Endothelial cell of umbilical vein (primary cell): ENCODE measurements around the gene KCTD20. TPM values are rescaled to one million over a fixed set of nuclear protein-coding genes. Genes with fewer than 3 reads are reported as not detected.

Experiments
- BruUV-seq: library from RNA; stranded (reverse); fragments of 400-500 nt; replicated peaks from 2 replicates; lab custom pipeline; 2021; lab: Mats Ljungman, UMichigan
- CTCF ChIA-PET: fragments of 300-600, 350-600 bp; sonication (Branson Sonifier 250); formaldehyde crosslinking; loops from one replicate; lab custom pipeline; 2021; ENCODE audit warnings: antibody characterized with exemption, inconsistent platforms; lab: Charles Lee
- POLR2A ChIA-PET: fragments of 300-600, 350-600 bp; sonication (Branson Sonifier 250); formaldehyde crosslinking; loops from one replicate; lab custom pipeline; 2021; ENCODE audit warnings: antibody characterized with exemption, inconsistent platforms; lab: Charles Lee
- DNase-seq: peaks from one replicate; pipeline ENCODE4 v3.0.0-alpha.2; 2011; ENCODE audit warnings: low read depth, low spot score
- FAIRE-seq: peaks from 2 replicates; lab custom pipeline; 2011; peaks lifted over from hg19 to GRCh38; lab: Jason Lieb, UNC
- H2AFZ ChIP-seq: 2 replicates; pipeline ENCODE4 v1.6.0; 2012; ENCODE audit warnings: low read depth, low read length, control low read depth, inconsistent platforms
- H3K27ac ChIP-seq: 2 replicates; pipeline ENCODE4 v1.5.1; 2011; ENCODE audit warnings: low read depth, mild to moderate bottlenecking, control low read depth, low read length, moderate library complexity; ENCODE audit not compliant: insufficient read depth
- H3K27me3 ChIP-seq, 2 experiments: 2 replicates each; pipeline versions ENCODE4 v1.6.0 to v1.6.1; 2011; ENCODE audit warnings: low read length in 2 of 2, mixed read lengths in 1 of 2; ENCODE audit not compliant: control insufficient read depth in 2 of 2, insufficient read depth in 2 of 2
- H3K36me3 ChIP-seq, 2 experiments: 2 replicates in 1 of 2; 3 replicates in 1 of 2; pipeline ENCODE4 v1.5.1; 2011; ENCODE audit warnings: low read length in 2 of 2, mild to moderate bottlenecking in 1 of 2, moderate library complexity in 1 of 2; ENCODE audit not compliant: control insufficient read depth in 2 of 2, insufficient read depth in 2 of 2; ENCODE audit errors: extremely low read depth in 1 of 2
- H3K4me1 ChIP-seq: 3 replicates; pipeline ENCODE4 v1.5.1; 2011; ENCODE audit warnings: mild to moderate bottlenecking, low read length; ENCODE audit not compliant: control insufficient read depth, insufficient read depth; ENCODE audit errors: extremely low read depth
- H3K4me2 ChIP-seq: 2 replicates; pipeline ENCODE4 v1.6.1; 2011; ENCODE audit warnings: low read length, control low read depth, mixed read lengths; ENCODE audit not compliant: insufficient read depth
- H3K4me3 ChIP-seq, 3 experiments: fragments of 200-600 bp in 1 of 3; sonication (generic), shearing (Covaris generic) in 1 of 3; replicated peaks in 1 of 3; 2 replicates each; pipeline ENCODE4 v1.5.1; 2011 to 2016; ENCODE audit warnings: control low read depth in 3 of 3, low read length in 3 of 3, mild to moderate bottlenecking in 2 of 3, inconsistent platforms in 1 of 3, low read depth in 1 of 3, moderate library complexity in 1 of 3; ENCODE audit not compliant: insufficient read depth in 1 of 3
- H3K79me2 ChIP-seq: 2 replicates; pipeline ENCODE4 v1.6.0; 2012; ENCODE audit warnings: low read length, inconsistent platforms; ENCODE audit not compliant: control insufficient read depth, insufficient read depth
- H3K9ac ChIP-seq: replicated peaks from 2 replicates; pipeline ENCODE3; 2011; ENCODE audit warnings: low read length, control low read depth; ENCODE audit not compliant: insufficient read depth; ENCODE audit errors: extremely low read depth
- H3K9me1 ChIP-seq: replicated peaks from 3 replicates; pipeline ENCODE4 v1.6.0; 2011; ENCODE audit warnings: mild to moderate bottlenecking, low read length; ENCODE audit not compliant: control insufficient read depth, insufficient read depth; ENCODE audit errors: extremely low read depth
- H3K9me3 ChIP-seq: replicated peaks from 2 replicates; pipeline ENCODE4 v1.5.1; 2012; ENCODE audit warnings: low read length, inconsistent platforms; ENCODE audit not compliant: control insufficient read depth, insufficient read depth
- H4K20me1 ChIP-seq: replicated peaks from 2 replicates; pipeline ENCODE3; 2011; ENCODE audit warnings: mild to moderate bottlenecking, low read length; ENCODE audit not compliant: control insufficient read depth, insufficient read depth; ENCODE audit errors: extremely low read depth
- EZH2 ChIP-seq: IDR thresholded peaks from 2 replicates; pipeline ENCODE4 v1.6.1; 2012; ENCODE audit warnings: borderline replicate concordance, low read depth, mild to moderate bottlenecking, moderate library complexity, low read length, inconsistent platforms; ENCODE audit not compliant: severe bottlenecking
- FOS ChIP-seq: IDR thresholded peaks from 2 replicates; pipeline ENCODE4 v1.6.1; 2011; ENCODE audit warnings: mild to moderate bottlenecking, low read length, moderate library complexity, borderline replicate concordance; ENCODE audit not compliant: insufficient read depth
- GATA2 ChIP-seq: IDR thresholded peaks from 2 replicates; pipeline ENCODE4 v1.7.0; 2011; ENCODE audit warnings: low read depth, mild to moderate bottlenecking, moderate library complexity, mixed read lengths, low read length; ENCODE audit not compliant: insufficient read length, insufficient read depth
- JUN ChIP-seq: IDR thresholded peaks from 2 replicates; pipeline ENCODE4 v1.6.1; 2011; ENCODE audit warnings: borderline replicate concordance, low read depth; ENCODE audit not compliant: insufficient read length, insufficient read depth
- MYC ChIP-seq: IDR thresholded peaks from one replicate; pipeline ENCODE4 v1.6.1; 2011; ENCODE audit warnings: mild to moderate bottlenecking, low read depth, low read length
- POLR2A ChIP-seq: IDR thresholded peaks from 2 replicates; pipeline ENCODE4 v1.6.1; 2012; ENCODE audit warnings: low read depth, mild to moderate bottlenecking, control low read depth, low read length
- POLR2AphosphoS5 ChIP-seq: IDR thresholded peaks from 2 replicates; pipeline ENCODE4 v1.6.1; 2012; ENCODE audit warnings: low read depth, mild to moderate bottlenecking, control low read depth, low read length, moderate library complexity; ENCODE audit not compliant: insufficient read depth
- dilution Hi-C: fragments of 300-500 bp; cut with MboI; formaldehyde crosslinking; loops from one replicate; pipeline ENCODE4 v1.15.0; 2019; ENCODE audit warnings: low sequenced_read_pairs; ENCODE audit not compliant: extremely low pct_ligation_motif_present
- intact Hi-C: fragments of 100-400 bp; cut with micrococcal nuclease; formaldehyde crosslinking; loops from one replicate; pipeline ENCODE4 v1.10.0; 2022
- polyA plus RNA-seq, 4 experiments: library from polyadenylated mRNA; depleted of rRNA in 3 of 4; stranded (reverse) in 3 of 4; unstranded in 1 of 4; fragments of >200 nt; gene quantifications; 2 replicates each; pipeline versions ENCODE4 v1.2.1 to v1.2.3, GENCODE V29; 2011 to 2012; ENCODE audit warnings: missing spikeins in 1 of 4
- total RNA-seq: library from RNA; stranded (reverse); gene quantifications from 2 replicates; pipeline ENCODE4 v1.2.3, GENCODE V29; 2021
- TF ChIP-seq, protein P1 (sequence below): IDR thresholded peaks from 2 replicates; pipeline ENCODE4 v1.6.1; 2011; ENCODE audit not compliant: insufficient read depth, insufficient read length
- TF ChIP-seq, protein P2 (sequence below), 2 donors: IDR thresholded peaks; 1 replicate in 1 of 2; 2 replicates in 1 of 2; pipeline ENCODE4 v1.5.1; 2011; ENCODE audit warnings: low read length in 2 of 2, mild to moderate bottlenecking in 2 of 2, moderate library complexity in 2 of 2, control low read depth in 1 of 2, inconsistent platforms in 1 of 2, low read depth in 1 of 2; ENCODE audit not compliant: insufficient read depth in 1 of 2; ENCODE audit errors: extremely low read depth in 1 of 2

KCTD20 gene
- total and polyA plus RNA-seq, 2 donors (not counting 3 experiments of a cell fraction or from before 2014, with no cell fraction given), result 26.2 to 47.2 TPM

DNA sequence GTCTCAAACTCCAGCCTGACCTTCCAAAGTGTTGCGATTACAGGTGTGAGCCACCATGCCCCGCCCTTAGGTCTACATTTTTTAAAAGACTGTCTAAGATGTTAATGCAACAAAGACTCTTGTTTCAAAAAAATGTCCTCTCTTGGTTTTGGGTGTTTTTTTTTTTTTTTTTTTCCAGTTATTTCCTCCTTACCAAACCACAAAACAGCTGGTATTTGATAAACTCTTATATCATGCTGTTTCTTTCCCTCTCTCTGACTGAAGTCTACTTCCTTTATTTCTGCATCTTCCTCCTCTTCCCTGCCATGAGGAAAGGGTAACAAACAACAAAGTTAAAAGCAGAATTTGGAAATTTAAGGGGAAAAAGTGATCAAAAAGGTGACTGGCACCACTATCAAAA, 83.3 kb downstream of the KCTD20 start:
- CTCF ChIA-PET, result no interaction called here
- Histone ChIP-seq H3K4me3 (no peak overlapping the region), H3K79me2 (peaks cover 7% of the 10 kb centered on the region), H3K9me3 (no peaks in the 10 kb centered on the region), H3K9ac (no peak overlapping the region), H3K9me1 (no peaks in the 10 kb centered on the region), H2AFZ (no peak overlapping the region), H3K36me3 (peaks cover 7 to 9% of the 10 kb centered on the region in 2 experiments), H4K20me1 (no peaks in the 10 kb centered on the region), H3K4me2 (no peak overlapping the region), H3K27ac (no peak overlapping the region), H3K4me1 (peaks cover 6% of the 10 kb centered on the region), H3K27me3 (no peaks in the 10 kb centered on the region)
- no TSS peak for BruUV-seq
- DNase-seq (no peak), FAIRE-seq (no peak)
- intact Hi-C loops (no loop called here), dilution Hi-C loops (no loop called here)
- no peak for TF ChIP-seq FOS
- no peak for TF ChIP-seq JUN
- TF ChIP-seq POLR2A, result no peak
- TF ChIP-seq POLR2AphosphoS5, result no peak
- TF ChIP-seq EZH2, result no peak
- TF ChIP-seq, protein P1, sequence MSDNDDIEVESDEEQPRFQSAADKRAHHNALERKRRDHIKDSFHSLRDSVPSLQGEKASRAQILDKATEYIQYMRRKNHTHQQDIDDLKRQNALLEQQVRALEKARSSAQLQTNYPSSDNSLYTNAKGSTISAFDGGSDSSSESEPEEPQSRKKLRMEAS, result no peak
- TF ChIP-seq GATA2, result no peak
- TF ChIP-seq, protein P2, sequence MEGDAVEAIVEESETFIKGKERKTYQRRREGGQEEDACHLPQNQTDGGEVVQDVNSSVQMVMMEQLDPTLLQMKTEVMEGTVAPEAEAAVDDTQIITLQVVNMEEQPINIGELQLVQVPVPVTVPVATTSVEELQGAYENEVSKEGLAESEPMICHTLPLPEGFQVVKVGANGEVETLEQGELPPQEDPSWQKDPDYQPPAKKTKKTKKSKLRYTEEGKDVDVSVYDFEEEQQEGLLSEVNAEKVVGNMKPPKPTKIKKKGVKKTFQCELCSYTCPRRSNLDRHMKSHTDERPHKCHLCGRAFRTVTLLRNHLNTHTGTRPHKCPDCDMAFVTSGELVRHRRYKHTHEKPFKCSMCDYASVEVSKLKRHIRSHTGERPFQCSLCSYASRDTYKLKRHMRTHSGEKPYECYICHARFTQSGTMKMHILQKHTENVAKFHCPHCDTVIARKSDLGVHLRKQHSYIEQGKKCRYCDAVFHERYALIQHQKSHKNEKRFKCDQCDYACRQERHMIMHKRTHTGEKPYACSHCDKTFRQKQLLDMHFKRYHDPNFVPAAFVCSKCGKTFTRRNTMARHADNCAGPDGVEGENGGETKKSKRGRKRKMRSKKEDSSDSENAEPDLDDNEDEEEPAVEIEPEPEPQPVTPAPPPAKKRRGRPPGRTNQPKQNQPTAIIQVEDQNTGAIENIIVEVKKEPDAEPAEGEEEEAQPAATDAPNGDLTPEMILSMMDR (IDR thresholded peaks at IDR 0.05; ENCODE audit: extremely low read depth in 1 of 2, insufficient read depth in 1 of 2, low read depth in 1 of 2, low read length in 2 of 2), result no peak
- no peak for TF ChIP-seq MYC
- POLR2A ChIA-PET, result no interaction called here
